CD4-positive, alpha-beta T cell treated with Interleukin-6 for 4 hours (primary cell): Measurements from ENCODE around the gene EBF3.

Source experiments
- DNase-seq: peaks from one replicate; pipeline ENCODE4 v3.0.0-alpha.2; 2020; ENCODE audit warnings: mixed read lengths

The EBF3 gene

GRCh38 chr10:129787557-129787956, 176.5 kb downstream of the EBF3 start:
- no peak for DNase-seq

- DNase-seq: no peak
Observed at GRCh38 chr10:129786216-129786615, 177.9 kb downstream of the EBF3 start.

GRCh38 chr10:129785536-129785981, 178.5 kb downstream of the EBF3 start:
- DNase-seq: no peak
